ENCODE results near the gene LRRC7.

The LRRC7 gene

DNA sequence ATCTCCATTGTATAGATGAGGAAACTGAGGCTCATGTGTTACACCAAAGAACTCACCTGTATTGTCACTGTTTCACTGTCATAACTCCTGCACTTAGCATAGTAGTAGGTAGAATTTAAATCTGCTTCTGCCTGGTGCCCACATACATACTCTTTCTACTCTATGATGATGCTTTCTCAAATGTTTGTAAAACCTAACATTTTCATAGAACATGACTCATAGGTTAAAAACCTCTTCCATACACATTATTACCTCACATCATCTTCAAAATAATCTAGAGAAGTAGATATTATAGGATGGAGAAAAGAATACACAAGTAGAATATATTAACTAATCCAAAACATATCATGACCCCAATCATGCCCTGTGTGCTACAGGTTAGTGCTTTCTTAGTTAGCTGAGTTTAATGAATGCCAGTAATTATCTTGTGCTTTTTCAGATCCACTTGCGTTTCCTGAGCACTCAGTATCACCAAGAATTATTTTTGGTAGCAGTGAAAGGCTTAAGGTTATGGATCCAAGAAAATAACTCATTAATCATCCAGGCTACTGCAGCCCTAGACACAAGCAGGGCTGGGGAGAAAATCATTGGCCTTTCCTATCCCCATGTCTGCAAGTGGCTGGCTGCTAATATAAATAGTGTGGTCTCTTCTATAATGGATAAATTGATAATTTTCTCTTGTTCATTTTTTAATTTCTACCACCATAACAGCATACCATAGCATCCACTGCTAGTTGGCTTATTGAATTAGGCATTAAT lies 480.8 kb downstream of the LRRC7 start:
- DNase-seq, result peak; percentile 22

DNA sequence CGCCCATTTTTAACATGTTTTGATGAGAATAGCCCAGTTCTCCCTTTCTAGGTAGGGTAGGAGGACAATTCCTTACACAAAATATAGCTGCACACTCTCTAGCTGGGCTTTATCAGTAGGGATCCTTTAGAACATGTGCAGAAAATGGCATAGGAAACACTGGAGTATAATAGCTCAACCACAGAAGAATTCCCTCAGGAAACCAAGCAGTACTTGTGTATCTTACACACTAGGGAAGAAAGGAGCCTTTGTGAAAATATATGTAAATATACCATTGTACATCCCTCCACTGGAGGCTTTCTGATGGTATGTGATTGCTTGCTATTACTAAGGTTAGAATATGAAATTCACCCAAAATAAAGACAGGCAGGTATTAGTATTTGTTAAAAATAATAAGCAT lies 484.2 kb downstream of the LRRC7 start:
- no peak for DNase-seq

DNA sequence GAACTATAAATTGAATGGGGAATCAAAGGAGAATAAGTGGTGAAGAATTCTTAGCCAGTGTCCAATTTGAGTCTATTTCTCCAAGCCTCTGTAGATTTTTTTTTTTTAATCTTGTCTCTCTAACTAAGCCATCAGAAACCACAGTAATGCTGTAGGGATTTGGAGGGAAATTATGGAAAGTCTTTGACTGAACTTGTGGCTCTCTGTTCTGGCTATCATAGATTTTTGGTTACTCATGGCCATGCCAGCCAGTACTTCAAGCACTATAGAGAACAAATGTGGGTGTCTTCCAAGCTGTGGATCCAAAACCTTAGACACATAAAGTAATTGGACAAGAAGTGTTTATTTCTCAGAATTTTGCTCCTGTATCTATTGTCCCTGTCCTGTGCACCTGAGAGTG lies 489.8 kb downstream of the LRRC7 start:
- DNase-seq, result peak; percentile 40

DNA sequence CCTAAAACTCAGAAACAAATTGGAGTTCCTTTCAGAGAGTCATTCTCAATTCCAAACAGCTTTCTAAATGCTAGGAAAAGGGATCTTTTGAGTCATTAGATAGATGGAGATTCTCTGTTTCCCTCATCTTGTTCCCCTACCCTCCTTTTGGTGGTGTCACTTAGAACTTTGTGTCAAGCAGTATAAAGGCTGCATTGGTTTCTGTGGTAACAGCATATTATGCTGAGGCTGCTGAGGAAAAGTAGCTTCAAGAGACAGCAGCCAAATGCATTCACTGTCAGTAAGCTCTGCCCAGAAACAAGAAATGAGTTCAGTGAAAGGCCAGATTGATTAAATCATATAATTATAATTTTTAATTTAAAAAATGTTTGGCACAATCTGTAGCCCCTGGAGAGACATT lies 493.5 kb downstream of the LRRC7 start:
- DNase-seq, result no peak

DNA sequence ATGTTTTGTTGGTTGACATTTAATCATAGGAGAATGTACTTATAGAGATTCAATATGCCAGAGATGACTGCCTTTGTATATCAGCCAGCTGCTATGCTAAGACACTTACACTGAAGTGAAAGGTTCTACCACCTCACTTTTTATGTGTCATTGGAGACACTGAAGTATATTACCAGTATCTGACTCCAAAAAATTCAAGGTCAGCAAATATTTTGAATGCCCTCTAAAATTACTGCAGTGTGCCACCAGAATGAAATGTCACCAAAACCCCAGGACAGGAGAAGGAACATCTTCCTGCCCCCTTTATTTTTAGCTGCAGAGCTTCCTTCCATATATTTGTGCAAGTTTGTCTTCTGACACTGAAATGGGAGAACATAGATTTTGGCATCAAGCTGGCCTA lies 496.1 kb downstream of the LRRC7 start:
- no peak for DNase-seq

DNA sequence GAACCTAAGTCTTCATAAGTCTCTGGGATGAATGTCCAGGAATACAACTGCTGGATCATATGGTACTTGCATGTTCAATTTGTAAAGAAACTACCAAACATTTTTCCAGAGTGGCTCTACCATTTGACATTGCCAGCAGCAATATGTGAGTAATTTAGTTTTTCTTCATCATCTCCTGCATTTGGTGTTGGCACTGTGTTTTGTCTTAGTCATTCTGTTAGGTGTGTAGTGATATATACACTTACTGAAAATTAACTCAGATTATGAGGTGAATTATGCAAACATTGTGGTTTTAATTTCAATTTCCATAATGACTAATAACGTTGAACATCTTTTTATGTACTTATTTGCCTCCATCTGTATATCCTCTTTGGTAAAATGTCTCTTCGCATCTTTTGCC lies 499.0 kb downstream of the LRRC7 start:
- no peak for DNase-seq

DNA sequence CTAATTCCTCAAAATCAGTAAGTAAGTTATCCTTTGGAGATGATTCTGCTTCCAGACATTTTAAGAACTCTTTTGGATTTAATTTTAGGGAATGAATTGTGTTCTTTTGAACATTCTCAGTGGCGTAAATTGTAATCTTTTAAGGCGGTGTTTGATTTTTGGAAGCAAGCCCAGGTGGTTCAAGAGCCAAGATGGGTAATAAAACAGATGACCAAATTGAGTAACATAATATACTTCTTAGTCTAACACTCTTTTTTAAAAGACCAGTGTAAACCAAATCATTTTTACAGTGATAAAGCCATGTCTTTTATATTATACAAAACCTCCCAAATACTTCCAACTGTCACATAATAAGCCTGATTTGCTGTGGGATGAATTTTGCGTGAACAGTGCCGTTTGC lies 503.9 kb downstream of the LRRC7 start:
- DNase-seq, result peak; percentile 76

DNA sequence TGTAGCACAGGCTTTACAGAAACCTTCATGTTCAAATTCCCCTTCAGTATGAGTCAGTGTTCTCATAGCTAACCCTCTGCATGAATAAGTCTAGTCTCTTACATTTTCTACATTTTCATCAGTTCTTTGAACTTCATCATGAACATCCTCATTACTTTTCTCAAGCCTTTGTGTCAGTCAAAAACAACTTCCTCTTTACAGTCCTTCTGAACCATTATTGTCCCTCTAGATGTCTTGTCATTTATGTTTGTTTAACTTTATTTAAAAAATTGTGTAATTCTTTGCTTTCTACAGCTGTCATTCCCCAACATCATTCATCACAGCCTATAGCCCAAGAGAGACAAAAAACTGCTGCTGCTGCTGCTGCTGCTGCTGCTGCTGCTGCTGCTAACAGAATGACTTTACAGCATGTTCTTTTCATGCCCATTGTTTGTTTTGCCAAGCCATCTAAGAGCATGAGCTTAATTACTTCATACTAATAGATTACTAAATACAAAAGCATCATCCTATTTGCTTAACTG lies 504.6 kb downstream of the LRRC7 start:
- DNase-seq, result peak; percentile 75

DNA sequence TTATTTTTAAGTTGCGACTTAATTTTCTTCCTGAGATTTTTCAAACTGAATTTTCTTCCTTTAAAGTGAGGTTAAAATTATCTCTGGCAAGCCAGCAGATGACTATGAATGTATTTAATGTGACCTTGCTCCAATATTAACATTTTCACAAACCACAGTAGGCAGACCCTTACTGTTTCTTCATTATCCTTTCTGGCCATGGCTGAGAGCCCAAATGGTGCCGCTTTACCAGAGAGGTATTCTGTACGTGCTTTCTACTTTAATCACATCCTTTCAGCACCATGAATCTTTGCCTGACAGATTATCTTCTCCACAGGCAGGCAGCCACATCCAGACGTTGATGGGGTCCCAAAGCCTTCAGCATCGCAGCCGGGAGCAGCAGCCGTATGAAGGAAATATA lies 508.0 kb downstream of the LRRC7 start:
- DNase-seq, result peak; percentile 77

DNA sequence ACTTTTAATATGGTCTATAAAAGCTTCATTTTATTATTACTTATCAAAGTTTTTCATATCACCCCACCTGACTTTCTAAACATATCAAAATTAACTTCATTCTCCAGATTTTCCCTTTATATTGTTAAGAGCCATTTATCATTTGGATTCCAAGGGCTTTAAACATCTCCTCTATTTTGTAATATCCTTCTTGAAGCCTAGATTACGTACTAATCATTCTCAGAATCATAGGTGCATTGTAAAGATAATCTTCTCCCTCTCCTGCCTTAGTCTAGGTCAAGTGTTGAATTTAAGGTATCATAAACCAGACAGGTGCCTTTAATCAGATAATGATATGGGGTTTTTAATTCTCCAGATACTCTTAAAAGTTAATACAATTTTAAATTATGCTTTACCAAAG lies 509.3 kb downstream of the LRRC7 start:
- no peak for DNase-seq

DNA sequence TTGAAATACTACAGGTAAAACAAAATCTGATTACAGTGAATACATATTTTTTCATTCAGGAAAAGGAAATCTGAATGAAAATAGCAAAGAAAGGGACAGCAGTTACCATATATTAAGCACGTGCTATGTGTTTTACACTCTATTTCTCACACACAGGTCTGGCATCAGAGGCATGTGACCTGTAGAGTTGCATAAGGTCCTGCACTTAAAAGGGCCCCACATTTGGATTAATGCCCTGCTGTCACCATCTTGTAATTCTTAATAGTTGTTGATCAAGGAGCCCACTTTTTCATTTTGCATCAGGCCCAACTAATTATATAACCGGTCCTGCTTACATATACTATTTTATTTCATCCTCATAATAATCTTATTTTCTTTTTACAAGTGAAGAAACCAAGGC lies 511.8 kb downstream of the LRRC7 start:
- no peak for DNase-seq

DNA sequence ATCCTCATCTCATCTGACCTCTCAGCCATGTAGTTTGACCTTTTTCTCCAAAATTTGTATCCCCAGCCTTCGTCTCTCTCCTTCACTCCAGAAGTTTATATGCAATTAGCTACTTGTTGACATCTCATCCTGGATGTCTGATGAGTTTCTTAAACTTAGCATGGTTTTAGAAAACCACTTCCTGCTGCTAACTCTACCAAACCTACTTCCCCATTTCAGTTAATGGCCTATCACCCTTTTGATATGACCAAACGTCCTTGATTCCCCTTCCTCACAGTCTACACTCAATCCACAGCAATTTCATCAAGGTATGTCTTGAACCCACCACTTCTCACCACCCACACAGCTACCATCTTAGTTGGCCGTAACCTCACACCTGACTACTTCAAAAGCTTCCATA lies 515.8 kb downstream of the LRRC7 start:
- no peak for DNase-seq

DNA sequence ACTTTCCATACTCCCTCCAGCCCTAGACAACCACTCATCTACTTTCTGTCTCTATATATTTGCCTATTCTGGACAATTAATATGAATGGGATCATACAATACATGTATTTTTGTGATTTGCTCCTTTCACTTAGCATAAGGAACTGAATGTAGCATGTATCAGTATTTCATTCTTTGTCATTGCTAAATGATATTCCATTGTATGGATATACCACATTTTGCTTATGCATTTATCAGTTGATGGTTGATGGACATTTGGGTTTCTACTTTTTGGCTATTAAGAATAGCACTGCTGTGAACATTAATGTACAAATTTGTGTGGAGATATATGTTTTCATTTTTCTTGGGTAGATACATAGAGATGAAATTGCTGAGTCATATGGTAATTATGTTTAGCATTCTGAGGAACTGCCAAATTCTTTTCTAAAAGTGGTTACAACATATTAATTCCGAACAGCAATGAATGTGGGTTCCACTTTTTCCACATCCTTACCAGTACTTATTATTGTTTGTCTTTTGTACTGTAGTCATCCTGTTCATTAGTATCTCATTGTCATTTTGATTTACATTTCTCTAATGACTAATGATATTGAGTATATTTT lies 516.7 kb downstream of the LRRC7 start:
- peak; percentile 63 for DNase-seq

DNA sequence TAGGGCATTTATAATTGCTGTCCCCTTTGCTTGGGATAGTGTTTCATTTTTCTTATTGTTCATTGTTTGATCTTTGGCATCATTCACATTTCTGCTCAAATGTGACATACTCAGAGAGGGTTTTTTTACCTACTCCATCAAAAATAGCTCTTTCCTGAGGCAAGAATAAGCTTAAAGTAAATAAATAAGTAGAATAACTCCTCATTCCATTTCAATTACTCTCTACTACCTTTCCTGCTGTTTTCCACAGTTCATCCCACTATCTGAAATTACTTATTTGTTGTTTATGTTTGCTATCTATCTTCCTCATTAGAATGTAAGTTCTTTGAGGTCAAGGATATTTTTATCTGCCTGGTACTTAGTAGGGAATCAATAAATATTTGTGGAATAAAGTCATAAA lies 517.8 kb downstream of the LRRC7 start:
- DNase-seq, result no peak

DNA sequence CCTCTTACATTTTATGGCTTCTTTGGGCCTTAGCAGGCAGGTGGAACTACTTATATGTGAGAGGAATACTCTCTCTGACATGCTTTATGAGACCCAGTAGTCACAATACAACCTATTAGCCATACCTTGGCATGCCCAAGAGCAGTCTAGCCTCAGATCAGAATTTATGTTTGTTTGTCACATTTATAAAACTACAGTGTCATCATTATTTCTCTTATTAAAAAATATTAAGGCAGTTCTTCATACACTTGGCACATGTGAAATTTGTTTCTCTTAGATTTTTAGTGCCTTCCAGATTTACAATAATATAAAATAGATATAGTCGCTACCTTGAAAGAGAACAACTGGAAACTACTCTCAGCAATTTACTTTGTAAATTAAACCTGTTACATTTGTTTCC lies 519.2 kb downstream of the LRRC7 start:
- no peak for DNase-seq

DNA sequence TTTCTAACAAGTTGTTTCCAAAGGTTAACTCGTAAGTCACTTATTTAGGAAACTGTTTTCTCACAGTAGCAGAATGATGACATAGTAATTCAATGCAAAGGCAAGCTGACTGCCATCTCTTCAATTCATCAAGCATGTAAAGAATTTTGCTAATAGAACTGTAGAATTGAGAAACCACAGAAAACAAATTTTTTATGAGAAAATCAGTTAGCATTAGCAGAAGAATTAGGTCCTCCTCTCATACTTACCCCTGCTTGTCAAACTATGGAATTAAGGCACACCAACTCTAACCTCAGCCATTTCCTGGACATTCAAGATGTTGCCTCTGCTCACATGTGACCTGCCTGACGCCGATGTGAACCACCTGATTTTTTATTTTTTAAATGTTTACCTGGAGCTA lies 522.4 kb downstream of the LRRC7 start:
- DNase-seq, result peak; percentile 70

DNA sequence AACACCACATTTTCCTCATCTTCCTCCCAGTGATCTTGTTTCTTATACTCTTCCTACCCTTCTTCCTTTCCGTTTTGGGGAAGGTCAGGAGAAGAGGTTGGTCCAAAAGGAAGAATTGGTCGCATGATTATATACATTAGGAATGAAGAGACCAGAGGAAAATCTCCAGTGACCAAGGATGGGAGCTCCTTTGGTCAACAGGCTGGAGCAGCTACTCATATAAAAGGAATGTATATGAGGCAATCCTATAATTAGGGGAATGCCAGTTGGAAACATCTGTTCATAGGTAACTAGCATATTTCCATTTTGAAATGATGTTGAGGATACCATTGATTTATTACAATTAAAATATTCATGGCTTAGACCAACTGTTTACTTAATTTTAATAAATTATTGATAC lies 523.2 kb downstream of the LRRC7 start:
- DNase-seq, result peak; percentile 91

DNA sequence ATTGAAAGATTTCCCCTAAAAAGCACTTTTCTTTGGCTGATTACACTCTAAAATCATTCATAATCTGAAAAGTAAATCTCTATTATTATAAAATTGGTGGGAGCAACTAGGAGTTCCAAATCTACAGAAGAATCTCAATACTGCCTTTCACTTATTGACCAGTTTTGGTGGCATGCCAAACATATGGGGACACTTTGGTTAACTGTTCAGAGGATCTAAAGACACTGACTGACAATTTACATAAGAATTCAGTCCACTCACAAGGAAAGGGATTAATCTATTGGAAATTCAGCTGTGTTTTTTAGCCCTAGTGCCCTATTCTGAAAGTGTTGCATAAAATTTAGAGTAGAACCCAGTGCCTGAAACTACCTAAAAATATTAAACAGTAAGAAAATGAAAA lies 524.1 kb downstream of the LRRC7 start:
- DNase-seq, result peak; percentile 32

DNA sequence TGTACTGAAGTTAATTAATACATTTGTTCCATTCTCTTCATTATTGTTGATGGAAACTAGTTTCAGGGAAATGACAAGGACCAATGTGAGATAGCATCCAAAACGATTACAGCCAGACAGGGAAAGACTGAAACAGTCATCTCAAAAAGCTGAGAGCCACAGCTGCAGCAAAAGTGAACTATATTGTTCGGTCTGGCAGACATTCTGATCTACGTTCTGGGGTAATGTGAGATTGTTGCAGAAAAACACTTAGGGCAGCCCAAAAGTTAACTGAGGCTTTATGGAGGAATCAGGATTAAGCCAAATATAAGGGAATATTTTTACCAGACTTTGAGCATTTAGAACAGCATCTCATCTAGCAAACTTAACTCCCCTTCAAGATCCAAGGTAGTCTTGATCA lies 524.8 kb downstream of the LRRC7 start:
- no peak for DNase-seq

DNA sequence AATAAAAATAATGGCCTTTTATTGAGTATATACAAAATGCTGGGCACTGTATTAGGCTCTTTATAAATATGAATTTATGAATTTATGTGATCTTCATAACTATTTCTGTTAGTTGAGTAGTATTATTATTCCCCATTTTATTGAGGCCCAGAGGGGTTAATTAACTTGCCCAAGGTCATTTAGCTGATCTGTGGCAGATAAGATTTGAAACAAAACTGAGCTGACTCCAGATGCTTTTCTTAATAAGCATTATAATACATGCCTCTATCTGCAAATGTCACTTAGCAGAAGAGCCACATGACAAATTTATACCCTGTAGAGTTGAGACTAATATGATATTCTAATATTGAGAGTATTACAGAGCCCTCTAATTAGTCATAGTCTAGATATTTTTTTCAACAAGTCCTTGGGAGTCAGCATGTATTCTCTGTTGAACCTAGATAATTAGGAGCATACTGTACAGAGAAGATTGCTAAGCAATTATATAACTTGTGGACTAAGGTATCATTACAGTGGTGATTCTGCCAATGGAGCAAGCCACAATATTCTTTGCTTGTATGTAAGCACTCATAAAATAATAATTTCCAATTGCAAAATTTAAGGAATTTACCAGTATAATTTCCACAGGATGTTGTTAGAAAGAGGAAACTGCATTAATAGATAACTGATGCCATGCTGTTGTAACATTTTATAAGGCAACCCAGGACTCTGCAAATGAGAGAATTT lies 525.7 kb downstream of the LRRC7 start:
- DNase-seq, result no peak

DNA sequence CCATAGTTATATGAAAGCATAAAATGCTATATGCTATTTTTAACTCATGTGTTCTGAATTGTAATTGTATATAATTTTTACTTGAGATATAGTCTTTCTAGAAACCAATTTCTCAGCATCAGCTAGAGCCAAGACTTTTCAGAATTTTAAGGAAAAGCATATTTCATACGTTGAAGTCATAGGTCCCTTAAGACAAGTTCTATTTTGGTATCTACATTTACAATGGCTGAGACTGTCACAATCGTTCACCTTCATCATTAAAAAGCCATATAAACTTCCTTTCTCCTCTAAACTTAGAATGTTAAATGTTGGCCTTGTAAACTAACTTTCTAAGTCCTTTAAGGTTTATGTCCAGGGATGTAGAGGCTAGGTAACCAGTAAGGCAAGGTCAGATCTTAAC lies 533.5 kb downstream of the LRRC7 start:
- no peak for DNase-seq

DNA sequence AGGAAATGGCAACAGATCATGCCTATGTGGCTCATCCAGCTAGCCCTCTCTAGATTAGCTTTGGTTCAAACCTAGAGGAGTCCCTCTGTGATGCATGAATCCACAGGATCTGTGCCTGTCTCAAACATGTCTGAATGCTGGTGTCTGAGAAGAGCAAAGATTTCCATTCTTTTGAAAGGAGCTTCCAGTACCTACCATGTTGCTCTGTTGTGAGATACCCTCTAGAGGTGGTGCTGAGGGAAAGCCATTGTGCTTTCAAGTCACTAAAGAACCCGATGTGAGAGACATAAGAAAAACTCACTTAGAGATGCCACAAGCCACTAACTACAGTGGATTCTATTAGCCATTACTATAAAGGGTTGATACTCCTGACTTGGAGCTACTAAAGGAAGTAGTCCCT lies 534.1 kb downstream of the LRRC7 start:
- DNase-seq, result no peak

DNA sequence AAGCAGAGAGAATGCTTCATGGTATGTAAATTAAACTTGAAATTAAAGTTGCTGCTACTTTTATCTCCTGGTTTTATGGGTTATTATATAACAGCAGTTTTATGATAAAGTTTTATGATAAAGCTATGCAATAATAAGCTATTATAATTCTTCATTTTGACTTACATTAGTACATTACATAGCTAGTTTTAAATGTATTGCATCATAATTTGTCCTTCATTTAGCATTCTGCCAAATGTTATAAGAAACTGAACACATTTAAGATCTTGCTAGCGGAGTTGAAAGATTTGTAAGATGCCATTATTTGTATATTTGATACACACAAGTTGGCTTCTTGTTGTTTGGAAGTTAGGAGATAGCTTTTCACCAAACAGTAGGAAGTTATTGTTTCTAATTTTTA lies 536.0 kb downstream of the LRRC7 start:
- DNase-seq, result no peak

DNA sequence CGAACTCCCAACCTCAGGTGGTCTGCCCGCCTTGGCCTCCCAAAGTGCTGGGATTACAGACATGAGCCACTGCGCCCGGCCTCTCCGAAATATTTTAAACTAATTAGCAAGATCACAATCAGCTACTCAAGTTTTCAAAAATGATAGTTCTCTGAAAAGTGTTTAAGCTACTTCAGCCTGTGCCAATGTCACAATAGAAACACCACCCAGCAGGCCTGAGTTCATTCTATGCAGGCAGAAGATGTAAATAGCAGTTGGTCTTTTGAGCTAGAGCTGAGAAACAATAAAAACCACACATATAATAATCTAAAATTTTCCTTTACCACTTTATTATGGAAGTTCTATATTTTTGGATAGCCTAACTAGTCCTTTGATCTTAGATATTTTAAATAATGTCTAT lies 541.5 kb downstream of the LRRC7 start:
- DNase-seq, result no peak
